ENCODE data around the gene C2CD5. TPM values are rescaled to one million over a fixed set of nuclear protein-coding genes. Genes with fewer than 3 reads are reported as not detected.

C2CD5 gene
- total RNA-seq: 14.0 and 16.2 TPM in 2 replicates

DNA sequence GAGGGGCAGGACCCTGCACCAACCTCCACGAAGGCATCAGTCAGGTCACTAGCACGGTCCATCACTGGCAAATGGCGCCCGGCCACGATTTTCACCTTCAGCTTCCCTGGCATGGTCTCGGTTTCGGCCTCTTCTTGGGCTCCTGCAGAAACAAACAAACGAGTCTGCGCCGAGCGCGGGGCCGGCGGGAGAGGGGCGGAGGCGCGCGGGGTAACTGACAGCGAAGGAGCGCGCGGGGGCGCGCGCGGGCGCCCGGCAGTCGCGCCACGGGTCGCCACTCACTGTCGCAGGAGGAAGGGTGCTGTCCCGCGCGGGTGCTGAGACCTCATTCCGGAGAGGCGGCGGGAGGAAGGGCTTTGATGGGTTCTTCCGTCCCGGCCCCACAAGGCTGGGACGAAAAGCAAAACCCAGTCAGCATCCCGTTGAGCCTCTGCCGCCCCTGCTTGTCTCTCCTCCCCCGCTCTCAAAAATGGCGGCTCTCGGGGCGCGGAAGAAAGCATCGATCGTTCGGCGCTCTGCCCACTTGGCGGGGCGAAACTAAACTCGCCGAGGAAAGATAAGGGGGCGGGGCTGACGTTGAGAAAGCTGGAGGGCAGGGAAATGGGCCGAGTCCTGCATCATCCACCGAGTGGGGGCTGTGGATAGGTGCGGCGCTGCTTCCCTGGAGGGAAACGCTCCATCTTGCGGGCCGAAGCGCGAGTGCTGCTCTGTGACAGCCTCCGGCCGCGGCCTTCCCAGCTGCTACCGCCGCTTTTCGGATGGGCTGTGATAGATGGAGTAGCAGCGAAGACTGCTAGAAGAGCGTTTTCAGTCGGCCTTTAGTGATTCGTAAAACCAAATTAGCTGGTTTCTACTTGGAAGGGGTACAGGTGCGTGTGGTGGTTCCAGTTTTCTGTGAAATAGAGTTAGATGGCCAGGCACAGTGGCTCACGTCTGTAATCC is at the start of gene C2CD5:
TSS of gene C2CD5 (minus strand) at position 505 of the 942 bp plus-strand sequence. CDS start at position 113, 392 bp downstream.

Other genes with a start within 250 kb of the C2CD5 start
- 2.2 and 4.0 TPM in 2 replicates for gene ST8SIA1, start 209.8 kb downstream of the C2CD5 start, total RNA-seq
- gene ETNK1, start 80.6 kb upstream of the C2CD5 start, total RNA-seq: 29.4 and 53.2 TPM in 2 replicates